ENCODE data around the gene PLCXD1. TPM values are rescaled to one million over a fixed set of nuclear protein-coding genes. Genes with fewer than 3 reads are reported as not detected.
"Not testable (repeated sequence)": the region's sequence is repeated elsewhere in the genome, so short reads cannot be mapped to it uniquely, and the experiment has no call there.

PLCXD1 gene
- total RNA-seq, 2 experiments from 2014 or later: 42.2 to 46.5 TPM

GRCh38 chrX:257054-257453 lies 24.1 kb upstream of the PLCXD1 start:
- DNase-seq; H3K36me3 Mint-ChIP-seq; H3K4me1 Mint-ChIP-seq (ENCODE audit: low read depth); H3K27me3 Mint-ChIP-seq; H3K27ac Mint-ChIP-seq; H3K4me3 Mint-ChIP-seq; POLR2A ChIA-PET; H3K9me3 Mint-ChIP-seq; intact Hi-C loops (cut with micrococcal nuclease); CTCF ChIA-PET: not testable (repeated sequence)

- no peaks in the 10 kb centered on the region for H3K9me3 Mint-ChIP-seq
- H3K27ac Mint-ChIP-seq: no peak overlapping the region
- H3K4me1 Mint-ChIP-seq (ENCODE audit: low read depth): no peaks in the 10 kb centered on the region
- no peak overlapping the region for H3K4me3 Mint-ChIP-seq
- no peaks in the 10 kb centered on the region for H3K27me3 Mint-ChIP-seq
- no peaks in the 10 kb centered on the region for H3K36me3 Mint-ChIP-seq
- POLR2A ChIA-PET: no interaction called here
- CTCF ChIA-PET: no interaction called here
- no peak for DNase-seq
- intact Hi-C loops (cut with micrococcal nuclease): no loop called here
Measured at GRCh38 chrX:257681-258289, 23.4 kb upstream of the PLCXD1 start.

GRCh38 chrX:258291-259040 lies 22.7 kb upstream of the PLCXD1 start:
- no peak overlapping the region for H3K4me3 Mint-ChIP-seq
- H3K36me3 Mint-ChIP-seq: no peaks in the 10 kb centered on the region
- no peak overlapping the region for H3K27ac Mint-ChIP-seq
- no peaks in the 10 kb centered on the region for H3K9me3 Mint-ChIP-seq
- intact Hi-C loops (cut with micrococcal nuclease): no loop called here
- no peak for DNase-seq
- ChIA-PET POLR2A (no interaction called here), CTCF (no interaction called here)
- no peaks in the 10 kb centered on the region for H3K27me3 Mint-ChIP-seq
- H3K4me1 Mint-ChIP-seq (ENCODE audit: low read depth): no peaks in the 10 kb centered on the region

DNA sequence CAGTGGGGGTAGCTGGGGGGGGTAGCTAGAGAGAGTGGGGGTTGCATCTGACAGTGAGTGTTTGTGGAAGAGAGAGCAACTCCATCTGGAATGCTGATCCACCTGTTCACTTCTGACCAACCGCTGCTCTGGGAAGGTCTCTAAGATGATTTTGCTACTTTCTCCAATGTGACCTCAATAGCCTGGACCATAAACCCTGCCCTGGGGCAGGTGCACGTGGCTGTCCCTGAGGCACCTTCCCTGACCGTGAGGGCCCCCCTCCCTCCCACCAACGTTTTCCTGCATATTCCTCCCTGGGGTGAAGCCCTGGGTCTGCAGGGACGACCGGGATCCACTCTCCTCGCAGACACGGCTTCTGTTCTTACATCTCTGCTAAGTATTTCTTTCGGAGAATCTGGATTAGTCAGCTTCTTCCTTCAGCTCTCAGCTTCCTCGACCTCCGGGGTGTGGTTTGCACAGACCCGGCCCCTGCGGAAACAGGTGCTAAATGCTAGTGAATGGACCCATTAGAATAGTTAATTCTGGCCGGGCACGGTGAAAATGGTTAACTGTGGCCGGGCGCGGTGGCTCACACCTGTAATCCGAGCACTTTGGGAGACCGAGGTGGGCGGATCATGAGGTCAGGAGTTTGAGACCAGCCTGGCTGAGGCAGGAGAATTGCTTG lies 21.4 kb upstream of the PLCXD1 start:
- H3K36me3 Mint-ChIP-seq: no peaks in the 10 kb centered on the region
- ChIA-PET CTCF (no interaction called here), POLR2A (no interaction called here)
- no peaks in the 10 kb centered on the region for H3K9me3 Mint-ChIP-seq
- DNase-seq: no peak
- intact Hi-C loops (cut with micrococcal nuclease): no loop called here
- H3K4me1 Mint-ChIP-seq (ENCODE audit: low read depth): no peaks in the 10 kb centered on the region
- H3K4me3 Mint-ChIP-seq: no peak overlapping the region
- H3K27me3 Mint-ChIP-seq: no peaks in the 10 kb centered on the region
- no peak overlapping the region for H3K27ac Mint-ChIP-seq

DNA sequence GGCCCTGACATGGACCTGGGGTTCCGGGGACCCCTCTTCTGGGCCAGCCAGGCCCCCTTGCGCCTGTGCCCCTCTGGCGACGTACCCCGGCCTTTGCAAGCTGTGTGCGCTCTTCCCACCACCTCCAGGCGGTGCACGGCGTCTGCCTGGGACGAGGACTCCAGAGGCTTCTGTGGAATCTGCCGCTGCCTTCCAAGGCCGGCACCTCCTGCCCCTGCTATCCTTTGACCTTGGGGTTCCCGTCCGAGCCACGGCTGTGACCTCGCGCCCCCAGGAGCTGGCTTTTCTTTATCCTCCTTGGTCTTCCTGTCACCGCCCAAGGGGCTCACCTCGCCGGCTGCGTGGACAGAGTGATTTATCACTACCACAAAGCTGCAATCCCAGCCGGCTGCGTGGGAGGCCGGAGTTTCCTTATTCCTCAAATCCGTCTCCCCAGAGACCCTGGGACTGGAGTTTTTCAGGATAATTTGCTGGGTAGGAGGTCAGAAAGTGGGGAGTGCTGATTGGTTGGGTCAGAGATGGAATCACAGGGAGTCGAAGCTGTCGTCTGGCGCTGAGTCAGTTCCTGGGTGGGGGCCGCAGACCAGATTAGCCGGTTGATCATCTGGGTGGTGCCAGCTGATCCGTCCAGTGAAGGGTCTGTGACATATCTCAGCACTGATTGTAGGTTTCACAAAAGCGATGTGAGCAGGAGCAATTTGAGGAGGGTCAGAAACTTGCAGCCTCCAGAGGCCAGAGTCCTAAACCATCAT lies 19.8 kb upstream of the PLCXD1 start:
- Mint-ChIP-seq H3K27me3 (no peaks in the 10 kb centered on the region), H3K27ac (no peak overlapping the region), H3K4me1 (ENCODE audit: low read depth) (no peaks in the 10 kb centered on the region), H3K4me3 (no peak overlapping the region), H3K9me3 (no peaks in the 10 kb centered on the region), H3K36me3 (no peaks in the 10 kb centered on the region)
- CTCF ChIA-PET: no interaction called here
- DNase-seq: no peak
- POLR2A ChIA-PET: no interaction called here
- intact Hi-C loops (cut with micrococcal nuclease): no loop called here

DNA sequence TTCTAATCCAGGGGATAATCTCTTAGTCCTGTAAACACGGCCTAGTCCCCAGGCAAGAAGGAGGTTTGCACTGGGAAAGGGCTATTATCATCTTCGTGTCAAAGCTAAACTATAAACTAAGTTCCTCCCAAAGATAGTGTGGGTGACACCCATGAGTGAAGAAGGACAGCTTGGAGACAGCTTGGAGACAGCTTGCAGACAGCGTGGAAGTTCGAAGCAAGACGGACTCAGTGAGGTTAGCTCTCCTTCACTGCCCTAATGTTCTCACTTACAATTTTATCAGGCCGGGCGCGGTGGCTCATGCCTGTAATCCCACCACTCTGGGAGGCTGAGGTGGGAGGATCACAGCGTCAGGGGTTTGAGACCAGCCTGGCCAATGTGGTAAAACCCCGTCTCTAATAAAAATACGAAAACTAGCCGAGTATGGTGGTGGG lies 19.2 kb upstream of the PLCXD1 start:
- POLR2A ChIA-PET: no interaction called here
- DNase-seq: no peak

GRCh38 chrX:262381-262909 lies 18.7 kb upstream of the PLCXD1 start:
- H3K4me3 Mint-ChIP-seq: no peak overlapping the region
- no peak overlapping the region for H3K27ac Mint-ChIP-seq
- DNase-seq: no peak
- no peaks in the 10 kb centered on the region for H3K9me3 Mint-ChIP-seq
- no peaks in the 10 kb centered on the region for H3K27me3 Mint-ChIP-seq
- ChIA-PET CTCF (no interaction called here), POLR2A (no interaction called here)
- no peaks in the 10 kb centered on the region for H3K36me3 Mint-ChIP-seq
- no peaks in the 10 kb centered on the region for H3K4me1 Mint-ChIP-seq (ENCODE audit: low read depth)
- intact Hi-C loops (cut with micrococcal nuclease): no loop called here

More for the DNA sequence above, 19.2 kb upstream of the PLCXD1 start:
- Mint-ChIP-seq H3K4me3 (no peak overlapping the region), H3K27me3 (no peaks in the 10 kb centered on the region), H3K27ac (no peak overlapping the region), H3K4me1 (ENCODE audit: low read depth) (no peaks in the 10 kb centered on the region), H3K36me3 (no peaks in the 10 kb centered on the region), H3K9me3 (no peaks in the 10 kb centered on the region)
- intact Hi-C loops (cut with micrococcal nuclease): no loop called here
- CTCF ChIA-PET: no interaction called here

- CTCF ChIA-PET, H3K4me3 Mint-ChIP-seq: not testable (repeated sequence)
Measured at GRCh38 chrX:264006-264405, 17.2 kb upstream of the PLCXD1 start.

DNA sequence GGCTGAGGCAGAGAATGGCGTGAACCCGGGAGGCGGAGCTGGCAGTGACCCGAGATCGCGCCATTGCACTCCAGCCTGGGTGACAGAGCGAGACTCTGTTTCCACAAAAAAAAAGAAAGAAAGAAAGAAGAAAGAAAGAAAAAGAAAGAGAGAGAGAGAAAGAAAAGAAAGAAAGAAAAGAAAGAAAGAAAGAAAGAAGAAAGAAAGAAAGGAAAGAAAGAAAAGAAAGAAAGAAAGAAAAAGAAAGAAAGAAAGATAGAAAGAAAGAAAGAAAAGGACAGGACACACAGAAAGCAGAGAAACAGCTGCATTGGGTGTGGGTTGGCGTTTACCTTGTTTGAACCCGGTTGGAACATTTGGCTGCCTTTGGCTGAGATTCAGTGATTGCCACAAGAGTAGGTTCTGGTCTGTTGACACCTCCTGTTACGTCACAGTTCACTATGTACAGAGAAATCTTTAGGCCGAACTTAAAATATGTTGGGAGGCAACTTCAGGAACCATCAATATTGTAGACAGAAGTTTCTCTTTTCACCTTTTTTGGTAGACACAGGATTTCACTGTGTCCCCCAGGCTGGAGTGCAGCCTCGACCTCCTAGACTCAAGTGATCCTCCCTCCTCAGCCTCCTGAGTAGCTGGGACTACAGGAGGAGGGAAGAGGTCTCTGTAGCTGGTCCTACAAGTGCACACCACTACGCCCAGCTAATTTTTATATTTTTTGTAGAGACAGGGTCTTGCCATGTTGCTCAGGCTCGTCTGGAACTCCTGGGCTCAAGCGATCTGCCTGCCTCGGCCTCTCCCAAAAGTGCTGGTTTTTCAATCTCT lies 16.3 kb upstream of the PLCXD1 start:
- Mint-ChIP-seq H3K27me3 (no peaks in the 10 kb centered on the region), H3K4me1 (ENCODE audit: low read depth) (no peaks in the 10 kb centered on the region), H3K27ac (no peak overlapping the region), H3K4me3 (no peak overlapping the region), H3K9me3 (no peaks in the 10 kb centered on the region), H3K36me3 (no peaks in the 10 kb centered on the region)
- intact Hi-C loops (cut with micrococcal nuclease): no loop called here
- ChIA-PET CTCF (no interaction called here), POLR2A (no interaction called here)
- no peak for DNase-seq

More at GRCh38 chrX:264006-264405, 17.2 kb upstream of the PLCXD1 start:
- H3K4me1 Mint-ChIP-seq (ENCODE audit: low read depth); H3K27ac Mint-ChIP-seq; H3K27me3 Mint-ChIP-seq; H3K36me3 Mint-ChIP-seq; intact Hi-C loops (cut with micrococcal nuclease); POLR2A ChIA-PET; H3K9me3 Mint-ChIP-seq; DNase-seq: not testable (repeated sequence)

- Mint-ChIP-seq H3K9me3 (no peaks in the 10 kb centered on the region), H3K27me3 (no peaks in the 10 kb centered on the region), H3K4me1 (ENCODE audit: low read depth) (no peaks in the 10 kb centered on the region), H3K27ac (no peak overlapping the region), H3K36me3 (no peaks in the 10 kb centered on the region), H3K4me3 (no peak overlapping the region)
- POLR2A ChIA-PET: no interaction called here
- intact Hi-C loops (cut with micrococcal nuclease): no loop called here
- CTCF ChIA-PET: no interaction called here
- DNase-seq: no peak
Measured at GRCh38 chrX:265502-265901, 15.7 kb upstream of the PLCXD1 start.

DNA sequence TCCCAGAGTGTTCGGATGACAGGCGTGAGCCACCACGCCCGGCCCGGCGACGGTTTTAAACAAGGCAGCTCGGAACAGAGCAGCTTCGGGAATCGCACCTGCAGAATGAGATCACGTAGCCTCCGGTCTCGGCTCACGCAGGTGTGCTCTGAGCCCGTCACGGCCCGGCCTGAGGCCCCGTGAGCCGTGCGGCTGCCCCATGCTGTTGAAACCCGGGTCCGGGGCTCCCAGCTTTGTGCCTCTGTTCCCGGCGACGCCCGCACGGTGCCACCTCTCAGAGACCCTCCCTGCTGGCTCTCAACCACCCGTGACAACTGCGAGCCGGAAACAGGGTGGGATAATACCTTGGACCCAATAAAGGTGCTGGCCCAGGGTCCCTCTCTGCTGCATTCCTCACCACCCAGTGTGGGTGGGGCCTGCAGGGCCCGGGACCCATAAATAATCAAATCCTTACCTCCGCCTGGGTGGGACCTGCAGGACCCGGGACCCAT lies 13.4 kb upstream of the PLCXD1 start:
- no peaks in the 10 kb centered on the region for H3K4me1 Mint-ChIP-seq (ENCODE audit: low read depth)
- no peak for DNase-seq
- CTCF ChIA-PET: no interaction called here
- no peaks in the 10 kb centered on the region for H3K27me3 Mint-ChIP-seq
- H3K4me3 Mint-ChIP-seq: no peak overlapping the region
- POLR2A ChIA-PET: no interaction called here
- no peaks in the 10 kb centered on the region for H3K36me3 Mint-ChIP-seq
- H3K9me3 Mint-ChIP-seq: no peaks in the 10 kb centered on the region
- H3K27ac Mint-ChIP-seq: no peak overlapping the region
- intact Hi-C loops (cut with micrococcal nuclease): no loop called here
